HEK293 (cell line): Measurements from ENCODE around the gene SSC4D.

ENCODE experiments used
- CTCF ChIA-PET: fragments of 350-600 bp; formaldehyde crosslinking; extraction: SDS; loops from one replicate; lab custom pipeline; 2021; ENCODE audit warnings: antibody characterized with exemption; lab: Yijun Ruan, JAX
- POLR2A ChIA-PET: fragments of 300-600 bp; formaldehyde crosslinking; extraction: SDS; loops from one replicate; lab custom pipeline; 2020; ENCODE audit warnings: antibody characterized with exemption, inconsistent platforms; lab: Yijun Ruan, JAX
- H3K27ac ChIP-seq: fragments of 200-500 bp; sonication (Bioruptor generic); 2 replicates; pipeline ENCODE4 v1.5.1; 2014; ENCODE audit warnings: low read depth, low read length, control low read depth, inconsistent platforms; ENCODE audit errors: extremely low read depth
- H3K36me3 ChIP-seq, 2 experiments: fragments of 200-500 bp in 1 of 2; sonication (Bioruptor generic) in 1 of 2; 1 replicate in 1 of 2; 2 replicates in 1 of 2; pipeline ENCODE4 v1.5.1; 2014 to 2017; ENCODE audit warnings: inconsistent platforms in 2 of 2, low read length in 2 of 2; ENCODE audit not compliant: control insufficient read depth in 2 of 2, insufficient read depth in 1 of 2
- H3K4me1 ChIP-seq: fragments of 200-500 bp; sonication (Bioruptor generic); 2 replicates; pipeline ENCODE4 v1.5.1; 2014; ENCODE audit warnings: mild to moderate bottlenecking, low read length, inconsistent platforms; ENCODE audit not compliant: control insufficient read depth, insufficient read depth
- H3K4me3 ChIP-seq: 2 replicates; pipeline ENCODE4 v1.5.1; 2011; ENCODE audit warnings: low read depth, mild to moderate bottlenecking, control low read depth, low read length, moderate library complexity
- H3K9me3 ChIP-seq: fragments of 200-500 bp; sonication (Bioruptor generic); 2 replicates; pipeline ENCODE4 v1.5.1; 2014; ENCODE audit warnings: low read depth, low read length, inconsistent platforms; ENCODE audit not compliant: control insufficient read depth, insufficient read depth
- EGR2 ChIP-seq: fragments of 450-650 bp; formaldehyde crosslinking; IDR thresholded peaks from 2 replicates; pipeline ENCODE4 v1.5.1; 2016; ENCODE audit warnings: low read depth, missing biosample characterization, missing genetic modification characterization
- MYNN ChIP-seq: fragments of 450-650 bp; formaldehyde crosslinking; IDR thresholded peaks from 2 replicates; pipeline ENCODE4 v1.5.1; 2016; ENCODE audit warnings: missing biosample characterization, missing genetic modification characterization, borderline replicate concordance
- REPIN1 ChIP-seq: fragments of 450-650 bp; formaldehyde crosslinking; IDR thresholded peaks from 2 replicates; pipeline ENCODE4 v1.5.1; 2017; ENCODE audit warnings: missing biosample characterization, missing genetic modification characterization, low read depth
- SP2 ChIP-seq: fragments of 450-650 bp; formaldehyde crosslinking; IDR thresholded peaks from 2 replicates; pipeline ENCODE4 v1.5.1; 2016; ENCODE audit warnings: missing biosample characterization, missing genetic modification characterization
- ZBTB8A ChIP-seq: fragments of 450-650 bp; formaldehyde crosslinking; IDR thresholded peaks from 2 replicates; pipeline ENCODE4 v1.5.1; 2016; ENCODE audit warnings: missing biosample characterization, missing genetic modification characterization
- ZNF10 ChIP-seq: fragments of 450-650 bp; formaldehyde crosslinking; IDR thresholded peaks from 2 replicates; pipeline ENCODE4 v1.5.1; 2017; ENCODE audit warnings: missing biosample characterization, missing genetic modification characterization
- ZNF112 ChIP-seq: fragments of 450-650 bp; formaldehyde crosslinking; IDR thresholded peaks from 2 replicates; pipeline ENCODE4 v1.5.0; 2017; ENCODE audit warnings: missing biosample characterization, missing genetic modification characterization
- ZNF169 ChIP-seq: fragments of 450-650 bp; formaldehyde crosslinking; IDR thresholded peaks from 2 replicates; pipeline ENCODE4 v1.5.1; 2016; ENCODE audit warnings: missing biosample characterization, missing genetic modification characterization
- ZNF335 ChIP-seq: fragments of 450-650 bp; formaldehyde crosslinking; conservative IDR thresholded peaks from 2 replicates; pipeline ENCODE4 v1.5.1; 2016; ENCODE audit warnings: missing biosample characterization, missing genetic modification characterization
- ZNF354C ChIP-seq: fragments of 450-650 bp; formaldehyde crosslinking; IDR thresholded peaks from 2 replicates; pipeline ENCODE4 v1.5.1; 2016; ENCODE audit warnings: missing biosample characterization, missing genetic modification characterization, low read depth, borderline replicate concordance
- ZNF362 ChIP-seq: fragments of 450-650 bp; formaldehyde crosslinking; IDR thresholded peaks from 2 replicates; pipeline ENCODE4 v1.5.1; 2016; ENCODE audit warnings: missing biosample characterization, missing genetic modification characterization
- ZNF404 ChIP-seq: fragments of 450-650 bp; formaldehyde crosslinking; IDR thresholded peaks from 2 replicates; pipeline ENCODE4 v1.5.1; 2017; ENCODE audit warnings: missing biosample characterization, missing genetic modification characterization
- ZNF433 ChIP-seq: fragments of 450-650 bp; formaldehyde crosslinking; IDR thresholded peaks from 2 replicates; pipeline ENCODE4 v1.5.1; 2016; ENCODE audit warnings: missing biosample characterization, missing genetic modification characterization, low read depth
- ZNF501 ChIP-seq: fragments of 450-650 bp; formaldehyde crosslinking; IDR thresholded peaks from 2 replicates; pipeline ENCODE4 v1.5.1; 2016; ENCODE audit warnings: missing biosample characterization, missing genetic modification characterization
- ZNF610 ChIP-seq: fragments of 450-650 bp; formaldehyde crosslinking; IDR thresholded peaks from 2 replicates; pipeline ENCODE4 v1.5.1; 2016; ENCODE audit warnings: missing biosample characterization, missing genetic modification characterization, borderline replicate concordance
- ZNF624 ChIP-seq: fragments of 450-650 bp; formaldehyde crosslinking; IDR thresholded peaks from 2 replicates; pipeline ENCODE4 v1.5.1; 2017; ENCODE audit warnings: missing biosample characterization, missing genetic modification characterization
- ZNF629 ChIP-seq: fragments of 450-650 bp; formaldehyde crosslinking; IDR thresholded peaks from 2 replicates; pipeline ENCODE4 v1.5.1; 2017; ENCODE audit warnings: missing biosample characterization, missing genetic modification characterization
- ZNF791 ChIP-seq: fragments of 450-650 bp; formaldehyde crosslinking; IDR thresholded peaks from 2 replicates; pipeline ENCODE4 v1.5.1; 2016; ENCODE audit warnings: missing biosample characterization, missing genetic modification characterization
- ZSCAN16 ChIP-seq: fragments of 450-650 bp; formaldehyde crosslinking; IDR thresholded peaks from 2 replicates; pipeline ENCODE4 v1.5.1; 2016; ENCODE audit warnings: missing biosample characterization, missing genetic modification characterization
- TF ChIP-seq, protein P1 (sequence below): fragments of 450-650 bp; formaldehyde crosslinking; IDR thresholded peaks from 2 replicates; pipeline ENCODE4 v1.5.1; 2016; ENCODE audit warnings: missing biosample characterization, missing genetic modification characterization, borderline replicate concordance
- TF ChIP-seq, protein P2 (sequence below): fragments of 450-650 bp; formaldehyde crosslinking; IDR thresholded peaks from 2 replicates; pipeline ENCODE4 v1.5.1; 2016; ENCODE audit warnings: missing biosample characterization, missing genetic modification characterization

Gene SSC4D

DNA sequence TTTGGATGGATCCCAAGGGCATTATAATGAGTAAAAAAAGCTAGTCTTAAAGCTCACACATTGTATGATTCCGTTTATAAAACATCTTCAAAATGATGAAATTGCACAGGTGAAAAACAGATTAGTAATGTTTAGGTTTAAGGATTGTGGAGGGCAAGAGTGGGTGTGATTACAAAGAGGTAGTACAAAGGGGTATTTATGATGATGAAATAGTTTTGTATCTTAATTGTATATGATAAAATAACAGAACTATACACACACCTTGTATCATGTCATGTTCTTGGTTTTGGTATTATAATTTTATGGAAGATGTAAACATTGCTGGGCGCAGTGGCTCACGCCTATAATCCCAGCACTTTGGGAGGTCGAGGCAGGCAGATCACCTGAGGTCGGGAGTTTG, 2.8 kb upstream of the SSC4D start:
- TF ChIP-seq ZNF610 (no peak), ZNF791 (tag by site-specific recombination) (no peak), ZNF404 (no peak), ZSCAN16 (tag by site-specific recombination) (no peak)
- TF ChIP-seq, protein P1, sequence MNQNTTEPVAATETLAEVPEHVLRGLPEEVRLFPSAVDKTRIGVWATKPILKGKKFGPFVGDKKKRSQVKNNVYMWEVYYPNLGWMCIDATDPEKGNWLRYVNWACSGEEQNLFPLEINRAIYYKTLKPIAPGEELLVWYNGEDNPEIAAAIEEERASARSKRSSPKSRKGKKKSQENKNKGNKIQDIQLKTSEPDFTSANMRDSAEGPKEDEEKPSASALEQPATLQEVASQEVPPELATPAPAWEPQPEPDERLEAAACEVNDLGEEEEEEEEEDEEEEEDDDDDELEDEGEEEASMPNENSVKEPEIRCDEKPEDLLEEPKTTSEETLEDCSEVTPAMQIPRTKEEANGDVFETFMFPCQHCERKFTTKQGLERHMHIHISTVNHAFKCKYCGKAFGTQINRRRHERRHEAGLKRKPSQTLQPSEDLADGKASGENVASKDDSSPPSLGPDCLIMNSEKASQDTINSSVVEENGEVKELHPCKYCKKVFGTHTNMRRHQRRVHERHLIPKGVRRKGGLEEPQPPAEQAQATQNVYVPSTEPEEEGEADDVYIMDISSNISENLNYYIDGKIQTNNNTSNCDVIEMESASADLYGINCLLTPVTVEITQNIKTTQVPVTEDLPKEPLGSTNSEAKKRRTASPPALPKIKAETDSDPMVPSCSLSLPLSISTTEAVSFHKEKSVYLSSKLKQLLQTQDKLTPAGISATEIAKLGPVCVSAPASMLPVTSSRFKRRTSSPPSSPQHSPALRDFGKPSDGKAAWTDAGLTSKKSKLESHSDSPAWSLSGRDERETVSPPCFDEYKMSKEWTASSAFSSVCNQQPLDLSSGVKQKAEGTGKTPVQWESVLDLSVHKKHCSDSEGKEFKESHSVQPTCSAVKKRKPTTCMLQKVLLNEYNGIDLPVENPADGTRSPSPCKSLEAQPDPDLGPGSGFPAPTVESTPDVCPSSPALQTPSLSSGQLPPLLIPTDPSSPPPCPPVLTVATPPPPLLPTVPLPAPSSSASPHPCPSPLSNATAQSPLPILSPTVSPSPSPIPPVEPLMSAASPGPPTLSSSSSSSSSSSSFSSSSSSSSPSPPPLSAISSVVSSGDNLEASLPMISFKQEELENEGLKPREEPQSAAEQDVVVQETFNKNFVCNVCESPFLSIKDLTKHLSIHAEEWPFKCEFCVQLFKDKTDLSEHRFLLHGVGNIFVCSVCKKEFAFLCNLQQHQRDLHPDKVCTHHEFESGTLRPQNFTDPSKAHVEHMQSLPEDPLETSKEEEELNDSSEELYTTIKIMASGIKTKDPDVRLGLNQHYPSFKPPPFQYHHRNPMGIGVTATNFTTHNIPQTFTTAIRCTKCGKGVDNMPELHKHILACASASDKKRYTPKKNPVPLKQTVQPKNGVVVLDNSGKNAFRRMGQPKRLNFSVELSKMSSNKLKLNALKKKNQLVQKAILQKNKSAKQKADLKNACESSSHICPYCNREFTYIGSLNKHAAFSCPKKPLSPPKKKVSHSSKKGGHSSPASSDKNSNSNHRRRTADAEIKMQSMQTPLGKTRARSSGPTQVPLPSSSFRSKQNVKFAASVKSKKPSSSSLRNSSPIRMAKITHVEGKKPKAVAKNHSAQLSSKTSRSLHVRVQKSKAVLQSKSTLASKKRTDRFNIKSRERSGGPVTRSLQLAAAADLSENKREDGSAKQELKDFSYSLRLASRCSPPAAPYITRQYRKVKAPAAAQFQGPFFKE (tag by site-specific recombination) = no peak
- ChIA-PET CTCF (no interaction called here), POLR2A (interaction anchor here (0.6 kb wide), 1 partner anchor 40 kb away, joined by 3 read pairs; no protein-coding TSS in a partner anchor)
- Histone ChIP-seq H3K27ac (no peak overlapping the region), H3K9me3 (no peaks in the 10 kb centered on the region), H3K4me3 (no peak overlapping the region), H3K4me1 (no peaks in the 10 kb centered on the region), H3K36me3 (no peaks in the 10 kb centered on the region)

DNA sequence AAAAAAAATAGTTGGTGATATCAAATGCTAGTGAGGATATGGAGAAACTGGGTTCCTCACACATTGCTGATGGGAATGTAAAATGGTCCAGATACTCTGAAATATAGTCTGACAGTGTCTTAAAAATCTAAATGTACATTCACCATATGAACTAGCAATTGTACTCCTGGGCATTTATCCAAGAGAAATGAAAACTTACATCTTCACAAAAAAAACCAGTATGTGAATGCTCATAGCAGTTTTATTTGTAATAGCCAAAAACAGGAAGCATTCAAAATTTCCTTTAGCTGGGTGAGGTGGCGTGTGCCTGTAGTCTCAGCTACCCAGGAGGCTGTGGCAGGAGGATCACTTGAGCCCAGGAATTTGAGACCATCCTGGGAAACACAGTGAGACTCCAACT, 2.1 kb upstream of the SSC4D start:
- ChIA-PET POLR2A (interaction anchor here (0.6 kb wide), 1 partner anchor 39 kb away, joined by 3 read pairs; no protein-coding TSS in a partner anchor), CTCF (no interaction called here)
- TF ChIP-seq, protein P2, sequence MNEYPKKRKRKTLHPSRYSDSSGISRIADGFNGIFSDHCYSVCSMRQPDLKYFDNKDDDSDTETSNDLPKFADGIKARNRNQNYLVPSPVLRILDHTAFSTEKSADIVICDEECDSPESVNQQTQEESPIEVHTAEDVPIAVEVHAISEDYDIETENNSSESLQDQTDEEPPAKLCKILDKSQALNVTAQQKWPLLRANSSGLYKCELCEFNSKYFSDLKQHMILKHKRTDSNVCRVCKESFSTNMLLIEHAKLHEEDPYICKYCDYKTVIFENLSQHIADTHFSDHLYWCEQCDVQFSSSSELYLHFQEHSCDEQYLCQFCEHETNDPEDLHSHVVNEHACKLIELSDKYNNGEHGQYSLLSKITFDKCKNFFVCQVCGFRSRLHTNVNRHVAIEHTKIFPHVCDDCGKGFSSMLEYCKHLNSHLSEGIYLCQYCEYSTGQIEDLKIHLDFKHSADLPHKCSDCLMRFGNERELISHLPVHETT (tag by site-specific recombination) = no peak
- TF ChIP-seq ZNF335 (tag by site-specific recombination) (no peak), MYNN (no peak), ZNF501 (tag by site-specific recombination) (no peak), ZNF354C (no peak), ZNF112 (tag by site-specific recombination) (no peak), SP2 (no peak), EGR2 (tag by site-specific recombination) (no peak), REPIN1 (tag by site-specific recombination) (no peak), ZNF629 (tag by site-specific recombination) (no peak), ZNF10 (tag by site-specific recombination) (no peak), ZNF433 (tag by site-specific recombination) (no peak), ZBTB8A (tag by site-specific recombination) (no peak), ZNF362 (no peak), ZNF624 (tag by site-specific recombination) (no peak), ZNF169 (tag by site-specific recombination) (no peak)
- H3K9me3 ChIP-seq = no peaks in the 10 kb centered on the region
- H3K36me3 ChIP-seq = no peaks in the 10 kb centered on the region
- H3K27ac ChIP-seq = no peak overlapping the region
- H3K4me1 ChIP-seq = no peaks in the 10 kb centered on the region
- no peak overlapping the region for H3K4me3 ChIP-seq
